HG03060 (cell line): ENCODE measurements around the gene MYO1D.

Source experiments
- ATAC-seq: cut with Tn5 transposase; IDR thresholded peaks from one replicate; pipeline ENCODE4 v1.9.1; 2021; ENCODE audit warnings: low read depth, moderate number of reproducible peaks; ENCODE audit not compliant: unreplicated experiment

Gene MYO1D

GRCh38 chr17:32602396-32602795 is 274.5 kb downstream of the MYO1D start:
- ATAC-seq, result no peak

GRCh38 chr17:32601866-32602265 is 275.1 kb downstream of the MYO1D start:
- no peak for ATAC-seq

- no peak for ATAC-seq
Observed at GRCh38 chr17:32596628-32597027, 280.3 kb downstream of the MYO1D start.

- ATAC-seq, result no peak
Observed at GRCh38 chr17:32596206-32596605, 280.7 kb downstream of the MYO1D start.

GRCh38 chr17:32593003-32593402 is 283.9 kb downstream of the MYO1D start:
- no peak for ATAC-seq

GRCh38 chr17:32591405-32591804 is 285.5 kb downstream of the MYO1D start:
- no peak for ATAC-seq

- ATAC-seq, result no peak
Observed at GRCh38 chr17:32590974-32591373, 285.9 kb downstream of the MYO1D start.

GRCh38 chr17:32588982-32589381 is 287.9 kb downstream of the MYO1D start:
- ATAC-seq, result no peak

GRCh38 chr17:32588135-32588534 is 288.8 kb downstream of the MYO1D start:
- ATAC-seq, result no peak

- no peak for ATAC-seq
Observed at GRCh38 chr17:32586666-32587065, 290.3 kb downstream of the MYO1D start.

GRCh38 chr17:32584792-32585191 is 292.1 kb downstream of the MYO1D start:
- no peak for ATAC-seq

- ATAC-seq, result no peak
Observed at GRCh38 chr17:32583053-32583452, 293.9 kb downstream of the MYO1D start.

- no peak for ATAC-seq
Observed at GRCh38 chr17:32575852-32576251, 301.1 kb downstream of the MYO1D start.

GRCh38 chr17:32570081-32570396 is 306.9 kb downstream of the MYO1D start:
- no peak for ATAC-seq

GRCh38 chr17:32569171-32570080 is 307.5 kb downstream of the MYO1D start:
- no peak for ATAC-seq

GRCh38 chr17:32568705-32569104 is 308.2 kb downstream of the MYO1D start:
- ATAC-seq, result no peak

GRCh38 chr17:32567511-32567910 is 309.4 kb downstream of the MYO1D start:
- no peak for ATAC-seq

- no peak for ATAC-seq
Observed at GRCh38 chr17:32567086-32567485, 309.8 kb downstream of the MYO1D start.

- ATAC-seq, result no peak
Observed at GRCh38 chr17:32566303-32566702, 310.6 kb downstream of the MYO1D start.

- ATAC-seq, result no peak
Observed at GRCh38 chr17:32565401-32565800, 311.5 kb downstream of the MYO1D start.

GRCh38 chr17:32564325-32564724 is 312.6 kb downstream of the MYO1D start:
- ATAC-seq, result no peak

- ATAC-seq, result no peak
Observed at GRCh38 chr17:32563583-32563982, 313.3 kb downstream of the MYO1D start.
